H1 (cell line): ENCODE measurements around the gene CMIP. TPM values are rescaled to one million over a fixed set of nuclear protein-coding genes. Genes with fewer than 3 reads are reported as not detected.

Experiments used
- CTCF ChIA-PET: fragments of 300-600 bp; sonication (Branson Sonifier 250); formaldehyde crosslinking; loops from one replicate; lab custom pipeline; 2021; ENCODE audit not compliant: partially characterized antibody; lab: Charles Lee
- POLR2A ChIA-PET: fragments of 300-600 bp; sonication (Branson Sonifier 250); formaldehyde crosslinking; loops from one replicate; lab custom pipeline; 2021; ENCODE audit warnings: inconsistent platforms; ENCODE audit not compliant: partially characterized antibody; lab: Charles Lee
- DNase-seq, 2 experiments: peaks; one replicate each; pipeline versions ENCODE4 v3.0.0 to v3.0.0-alpha.2; 2010 to 2022; ENCODE audit warnings: low spot score in 2 of 2, low read depth in 1 of 2, mixed read lengths in 1 of 2
- FAIRE-seq: peaks from 2 replicates; lab custom pipeline; 2011; peaks lifted over from hg19 to GRCh38; lab: Jason Lieb, UNC
- H2AFZ ChIP-seq: 2 replicates; pipeline ENCODE4 v1.8.1; 2012; ENCODE audit warnings: low read length, inconsistent platforms
- H2AK5ac ChIP-seq: 2 replicates; pipeline ENCODE4 v1.6.1; 2013; ENCODE audit warnings: low read depth, low read length
- H2BK120ac ChIP-seq: replicated peaks from 2 replicates; pipeline ENCODE3; 2013; ENCODE audit warnings: low read depth, low read length, inconsistent platforms
- H2BK12ac ChIP-seq: 2 replicates; pipeline ENCODE4 v1.6.1; 2013; ENCODE audit warnings: low read depth, low read length
- H2BK15ac ChIP-seq: 2 replicates; pipeline ENCODE4 v1.6.1; 2013; ENCODE audit warnings: low read length
- H2BK20ac ChIP-seq: 2 replicates; pipeline ENCODE4 v1.6.1; 2013; ENCODE audit warnings: low read length
- H2BK5ac ChIP-seq: 2 replicates; pipeline ENCODE4 v1.6.1; 2013; ENCODE audit warnings: low read depth, low read length
- H3K14ac ChIP-seq: 2 replicates; pipeline ENCODE4 v1.6.1; 2013; ENCODE audit warnings: inconsistent platforms; ENCODE audit not compliant: insufficient read length
- H3K18ac ChIP-seq: 2 replicates; pipeline ENCODE4 v1.6.1; 2013; ENCODE audit warnings: low read length; ENCODE audit errors: extremely low read depth
- H3K23ac ChIP-seq: 2 replicates; pipeline ENCODE4 v1.6.1; 2013; ENCODE audit warnings: inconsistent platforms; ENCODE audit not compliant: insufficient read length
- H3K23me2 ChIP-seq: 2 replicates; pipeline ENCODE4 v1.6.1; 2013; ENCODE audit warnings: low read depth, low read length
- H3K27ac ChIP-seq: 2 replicates; pipeline ENCODE4 v1.6.1; 2011; ENCODE audit warnings: low read depth, low read length, inconsistent platforms
- H3K27me3 ChIP-seq, 4 experiments: replicated peaks in 1 of 4; 1 replicate in 1 of 4; 2 replicates in 3 of 4; pipeline versions ENCODE4 v1.6.1 to v1.8.1; 2011 to 2013; ENCODE audit warnings: low read length in 3 of 4, mild to moderate bottlenecking in 3 of 4, inconsistent platforms in 2 of 4, mixed read lengths in 2 of 4, moderate library complexity in 1 of 4; ENCODE audit not compliant: control insufficient read depth in 3 of 4, insufficient read depth in 3 of 4; ENCODE audit errors: extremely low read depth in 1 of 4
- H3K36me3 ChIP-seq, 4 experiments: 2 replicates each; pipeline versions ENCODE4 v1.6.1 to v1.8.1; 2011 to 2013; ENCODE audit warnings: mild to moderate bottlenecking in 4 of 4, low read length in 3 of 4, moderate library complexity in 2 of 4, control low read depth in 1 of 4, inconsistent platforms in 1 of 4; ENCODE audit not compliant: insufficient read depth in 4 of 4, control insufficient read depth in 2 of 4
- H3K4ac ChIP-seq: replicated peaks from 2 replicates; pipeline ENCODE3; 2013; ENCODE audit warnings: low read length, low read depth, mixed read lengths, inconsistent platforms; ENCODE audit not compliant: insufficient read length
- H3K4me1 ChIP-seq, 4 experiments: replicated peaks in 1 of 4; 1 replicate in 1 of 4; 2 replicates in 3 of 4; pipeline versions ENCODE4 v1.6.1 to v1.8.1; 2011 to 2013; ENCODE audit warnings: low read length in 3 of 4, inconsistent platforms in 2 of 4, mixed read lengths in 1 of 4; ENCODE audit not compliant: insufficient read depth in 4 of 4, control insufficient read depth in 3 of 4
- H3K4me2 ChIP-seq, 2 experiments: 2 replicates each; pipeline versions ENCODE4 v1.6.1 to v1.8.1; 2011 to 2013; ENCODE audit warnings: low read depth in 2 of 2, low read length in 2 of 2, control low read depth in 1 of 2, inconsistent platforms in 1 of 2, mild to moderate bottlenecking in 1 of 2; ENCODE audit not compliant: insufficient read depth in 1 of 2
- H3K4me3 ChIP-seq, 4 experiments: fragments of 200-600, 300-600 bp in 1 of 4; sonication (generic), shearing (Covaris generic), sonication (Bioruptor Twin) in 1 of 4; 2 replicates each; pipeline versions ENCODE4 v1.5.1 to v1.8.1; 2011 to 2016; ENCODE audit warnings: low read length in 4 of 4, low read depth in 3 of 4, control low read depth in 2 of 4, inconsistent platforms in 2 of 4, mild to moderate bottlenecking in 2 of 4, mixed read lengths in 1 of 4, moderate library complexity in 1 of 4; ENCODE audit not compliant: insufficient read depth in 2 of 4; ENCODE audit errors: extremely low read depth in 1 of 4
- H3K56ac ChIP-seq: replicated peaks from 2 replicates; pipeline ENCODE3; 2013; ENCODE audit warnings: low read depth, mild to moderate bottlenecking, mixed read lengths, low read length, inconsistent platforms; ENCODE audit not compliant: insufficient read length
- H3K79me1 ChIP-seq: 2 replicates; pipeline ENCODE4 v1.6.1; 2013; ENCODE audit warnings: low read depth, low read length, control low read depth
- H3K79me2 ChIP-seq, 2 experiments: 2 replicates each; pipeline versions ENCODE4 v1.6.1 to v1.8.1; 2012 to 2013; ENCODE audit warnings: low read length in 2 of 2, mild to moderate bottlenecking in 2 of 2, inconsistent platforms in 1 of 2; ENCODE audit not compliant: insufficient read depth in 2 of 2, control insufficient read depth in 1 of 2
- H3K9ac ChIP-seq, 4 experiments: replicated peaks in 1 of 4; 1 replicate in 1 of 4; 2 replicates in 3 of 4; pipeline versions ENCODE4 v1.6.1 to v1.8.1; 2011 to 2013; ENCODE audit warnings: low read depth in 3 of 4, low read length in 3 of 4, control low read depth in 2 of 4, mild to moderate bottlenecking in 2 of 4, moderate library complexity in 2 of 4, inconsistent platforms in 1 of 4; ENCODE audit errors: extremely low read depth in 1 of 4
- H3K9me3 ChIP-seq, 2 experiments: 2 replicates each; pipeline versions ENCODE4 v1.6.1 to v1.8.1; 2012 to 2013; ENCODE audit warnings: mild to moderate bottlenecking in 2 of 2, moderate library complexity in 2 of 2, control low read depth in 1 of 2, inconsistent platforms in 1 of 2, low read depth in 1 of 2, low read length in 1 of 2, mixed read lengths in 1 of 2; ENCODE audit not compliant: insufficient read depth in 2 of 2
- H4K20me1 ChIP-seq, 2 experiments: replicated peaks in 1 of 2; 2 replicates each; pipeline versions ENCODE3 to v1.8.1; 2011 to 2013; ENCODE audit warnings: inconsistent platforms in 2 of 2, low read length in 2 of 2, mild to moderate bottlenecking in 1 of 2; ENCODE audit not compliant: insufficient read depth in 2 of 2, control insufficient read depth in 1 of 2
- H4K5ac ChIP-seq: 2 replicates; pipeline ENCODE4 v1.6.1; 2013; ENCODE audit warnings: low read length, low read depth, mixed read lengths, inconsistent platforms; ENCODE audit not compliant: insufficient read length
- H4K8ac ChIP-seq: 2 replicates; pipeline ENCODE4 v1.8.0; 2013; ENCODE audit warnings: mild to moderate bottlenecking, moderate library complexity, low read length, inconsistent platforms; ENCODE audit not compliant: insufficient read depth; ENCODE audit errors: extremely low read depth
- H4K91ac ChIP-seq: replicated peaks from 2 replicates; pipeline ENCODE3; 2013; ENCODE audit warnings: low read length, mixed read lengths, inconsistent platforms; ENCODE audit not compliant: insufficient read length
- MAX ChIP-seq: IDR thresholded peaks from 2 replicates; pipeline ENCODE4 v1.6.1; 2012; ENCODE audit warnings: inconsistent platforms
- NRF1 ChIP-seq: IDR thresholded peaks from 2 replicates; pipeline ENCODE4 v1.6.1; 2011; ENCODE audit warnings: mild to moderate bottlenecking, low read depth, low read length, improper control_type of control experiment
- RAD21 ChIP-seq, 2 experiments: IDR thresholded peaks in 1 of 2; conservative IDR thresholded peaks in 1 of 2; 2 replicates each; pipeline ENCODE4 v1.6.1; 2011; ENCODE audit warnings: low read depth in 2 of 2, low read length in 2 of 2, improper control_type of control experiment in 1 of 2, inconsistent platforms in 1 of 2, mild to moderate bottlenecking in 1 of 2, moderate library complexity in 1 of 2
- RNF2 ChIP-seq: fragments of 200-900, 300-1000 bp; sonication (generic); IDR thresholded peaks from 2 replicates; pipeline ENCODE4 v1.7.1; 2016; ENCODE audit warnings: borderline replicate concordance, low read depth, mild to moderate bottlenecking, antibody characterized with exemption, low read length; ENCODE audit not compliant: poor library complexity, severe bottlenecking; ENCODE audit errors: missing control alignments
- WGBS, 2 experiments: shearing (Covaris generic) in 1 of 2; methylation state at CpG; one replicate each; pipeline versions ENCODE4 v1.1.6 to v1.1.7; 2013 to 2015; ENCODE audit warnings: low lambda C conversion rate in 2 of 2, mixed read lengths in 2 of 2, inconsistent platforms in 1 of 2, low coverage in 1 of 2, missing lambda C conversion rate in 1 of 2; ENCODE audit not compliant: insufficient replicate concordance in 2 of 2, insufficient coverage in 1 of 2, insufficient read length in 1 of 2; ENCODE audit errors: extremely low coverage in 1 of 2, missing lambda C conversion rate in 1 of 2; 5-methylcytosine and 5-hydroxymethylcytosine counted together
- polyA plus RNA-seq, 7 experiments: library from polyadenylated mRNA; depleted of rRNA in 3 of 7; stranded (reverse) in 5 of 7; unstranded in 2 of 7; fragments of >200 nt in 5 of 7; fragments of 200-250 nt in 2 of 7; gene quantifications; 1 replicate in 5 of 7; 2 replicates in 1 of 7; 4 replicates in 1 of 7; pipeline versions ENCODE4 v1.2.1 to v1.2.3, GENCODE V29; 2011 to 2013; ENCODE audit warnings: missing spikeins in 2 of 7, mixed read lengths in 2 of 7
- total RNA-seq: library from RNA; stranded (reverse); fragmentation: NEBNext Ultra II Directional; extraction: Animal tissue kit (Norgen Biotek cat#: 25700); gene quantifications from 2 replicates; pipeline ENCODE4 v1.2.1, GENCODE V29; 2021
- TF ChIP-seq, protein P1 (sequence below), 3 experiments: IDR thresholded peaks; 1 replicate in 2 of 3; 2 replicates in 1 of 3; pipeline versions ENCODE4 v1.5.1 to v1.6.1; 2011; ENCODE audit warnings: low read length in 3 of 3, mild to moderate bottlenecking in 3 of 3, inconsistent platforms in 2 of 3, low read depth in 1 of 3, moderate library complexity in 1 of 3; ENCODE audit not compliant: insufficient read depth in 1 of 3; ENCODE audit errors: control extremely low read depth in 1 of 3

Gene CMIP
- total and polyA plus RNA-seq, 2 of the 8 experiments (the other 6 are each of a cell fraction or from before 2014, with no cell fraction given) = 7.9 to 53.2 TPM

DNA sequence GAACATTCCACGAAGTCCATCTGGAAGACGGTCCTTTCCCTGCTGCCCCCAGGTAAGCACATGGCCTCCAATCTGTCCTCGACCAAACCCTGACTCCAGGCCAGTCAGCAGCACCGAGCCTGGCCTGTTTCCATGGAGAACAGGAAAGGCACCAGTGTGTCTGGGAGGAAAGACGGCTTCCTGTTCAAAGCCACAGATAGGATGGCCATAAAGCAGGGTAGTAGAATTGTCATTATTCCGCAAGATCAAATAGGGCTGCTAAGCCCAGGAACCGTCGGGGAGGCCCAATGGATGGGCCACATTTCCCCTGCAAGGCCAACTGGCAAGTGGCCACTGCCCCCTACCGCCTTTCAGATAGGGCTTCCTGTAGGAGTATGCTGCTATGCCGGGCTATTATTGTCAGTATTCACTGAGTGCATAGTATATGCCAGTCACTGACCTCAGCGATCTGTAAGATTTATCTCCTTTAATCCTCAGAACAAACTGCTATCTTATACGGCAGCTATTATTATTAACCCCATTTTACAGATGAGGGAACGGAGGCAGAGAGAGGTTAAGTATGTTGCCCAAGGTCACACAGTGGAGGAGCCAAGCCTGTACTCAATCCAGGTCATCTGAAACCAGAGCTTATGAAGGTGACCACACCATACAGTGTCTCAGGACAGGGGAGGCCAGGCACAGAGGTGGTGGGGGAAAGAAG is 311.5 kb downstream of the CMIP start:
- no peak overlapping the region for H2AK5ac ChIP-seq
- no peak overlapping the region for H2AFZ ChIP-seq
- H3K36me3 ChIP-seq = no peaks in the 10 kb centered on the region
- no peak overlapping the region for H3K4me2 ChIP-seq
- no peak overlapping the region for H2BK15ac ChIP-seq
- H4K5ac ChIP-seq = no peak overlapping the region
- H3K27me3 ChIP-seq = no peaks in the 10 kb centered on the region
- no peak overlapping the region for H3K27ac ChIP-seq
- H3K23ac ChIP-seq = no peak overlapping the region
- DNase-seq (no peak), FAIRE-seq (no peak)
- H3K9me3 ChIP-seq = no peaks in the 10 kb centered on the region
- no peak overlapping the region for H2BK120ac ChIP-seq
- H3K4me3 ChIP-seq = no peak overlapping the region
- H4K8ac ChIP-seq = no peak overlapping the region
- no peaks in the 10 kb centered on the region; a peak in 1 of 7 replicates for H3K4me1 ChIP-seq
- H3K79me1 ChIP-seq = no peaks in the 10 kb centered on the region
- H3K23me2 ChIP-seq = no peaks in the 10 kb centered on the region; the same call in 1 of the 2 replicates
- ChIA-PET POLR2A (interaction anchor here (1.2 kb wide), 1 partner anchor 9 kb away, joined by 5 read pairs; no protein-coding TSS in a partner anchor), CTCF (interaction anchor here (0.6 to 1.9 kb wide), 9 partner anchors 10 to 562 kb away, joined by 3 to 7 read pairs (median 3); no protein-coding TSS in a partner anchor)
- H3K4ac ChIP-seq = no peak overlapping the region
- no peaks in the 10 kb centered on the region for H4K20me1 ChIP-seq
- 87% methylated on average over 13 of the region's 13 CpGs; no CpG with 5 or more reads in 1 of the 2 experiments for WGBS, 2 experiments
- no peak overlapping the region for H3K18ac ChIP-seq
- no peak overlapping the region for H2BK12ac ChIP-seq
- TF ChIP-seq RAD21 (IDR thresholded peaks at IDR 0.05 in 1 of 2, conservative IDR thresholded peaks at IDR 0.05 in 1 of 2; ENCODE audit: low read depth in 2 of 2, low read length in 2 of 2) (peak in 1 of 2 experiments; percentile 29; a peak in 1 of 4 replicates), RNF2 (no peak), NRF1 (no peak), MAX (0 out of 2 replicates have a peak, but pooled peaks have one; percentile 14)
- TF ChIP-seq, protein P1, sequence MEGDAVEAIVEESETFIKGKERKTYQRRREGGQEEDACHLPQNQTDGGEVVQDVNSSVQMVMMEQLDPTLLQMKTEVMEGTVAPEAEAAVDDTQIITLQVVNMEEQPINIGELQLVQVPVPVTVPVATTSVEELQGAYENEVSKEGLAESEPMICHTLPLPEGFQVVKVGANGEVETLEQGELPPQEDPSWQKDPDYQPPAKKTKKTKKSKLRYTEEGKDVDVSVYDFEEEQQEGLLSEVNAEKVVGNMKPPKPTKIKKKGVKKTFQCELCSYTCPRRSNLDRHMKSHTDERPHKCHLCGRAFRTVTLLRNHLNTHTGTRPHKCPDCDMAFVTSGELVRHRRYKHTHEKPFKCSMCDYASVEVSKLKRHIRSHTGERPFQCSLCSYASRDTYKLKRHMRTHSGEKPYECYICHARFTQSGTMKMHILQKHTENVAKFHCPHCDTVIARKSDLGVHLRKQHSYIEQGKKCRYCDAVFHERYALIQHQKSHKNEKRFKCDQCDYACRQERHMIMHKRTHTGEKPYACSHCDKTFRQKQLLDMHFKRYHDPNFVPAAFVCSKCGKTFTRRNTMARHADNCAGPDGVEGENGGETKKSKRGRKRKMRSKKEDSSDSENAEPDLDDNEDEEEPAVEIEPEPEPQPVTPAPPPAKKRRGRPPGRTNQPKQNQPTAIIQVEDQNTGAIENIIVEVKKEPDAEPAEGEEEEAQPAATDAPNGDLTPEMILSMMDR (IDR thresholded peaks at IDR 0.05; ENCODE audit: control extremely low read depth in 1 of 3, insufficient read depth in 1 of 3, low read depth in 1 of 3, low read length in 3 of 3) = 0 out of 4 replicates have a peak, but pooled peaks of 1 of the 3 experiments have one; percentile 17
- no peak overlapping the region for H4K91ac ChIP-seq
- H3K14ac ChIP-seq = no peak overlapping the region
- no peak overlapping the region for H3K56ac ChIP-seq
- no peak overlapping the region for H2BK5ac ChIP-seq
- no peaks in the 10 kb centered on the region for H3K79me2 ChIP-seq
- H3K9ac ChIP-seq = no peak overlapping the region
- H2BK20ac ChIP-seq = no peak overlapping the region
